NCI-H774 (cell line): Measurements from ENCODE around the gene MRFAP1.
"Not testable (repeated sequence)": the region's sequence is repeated elsewhere in the genome, so short reads cannot be mapped to it uniquely, and the experiment has no call there.

Experiments
- DNase-seq: peaks from one replicate; lab custom pipeline; 2025; lab: John Stamatoyannopoulos, UW

Gene MRFAP1

DNA sequence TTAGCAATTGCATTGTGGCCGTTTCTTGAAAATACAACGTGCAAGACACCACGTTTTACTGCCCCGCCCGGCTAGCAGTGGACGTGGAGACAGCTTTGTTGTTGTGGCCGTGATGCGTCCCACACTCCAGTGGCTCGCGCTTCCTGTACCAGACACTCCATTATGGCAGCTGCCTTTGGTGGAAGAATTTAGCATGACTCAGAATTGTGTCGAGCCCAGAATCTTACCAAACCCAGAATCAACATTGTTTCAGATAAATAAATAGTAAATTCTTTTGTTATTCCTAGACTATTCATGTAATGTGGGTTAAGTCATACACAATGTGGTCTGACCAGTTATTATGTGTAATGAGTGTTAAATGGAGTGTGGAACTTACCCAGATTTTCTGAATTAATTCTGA, 27.9 kb downstream of the MRFAP1 start:
- DNase-seq = peak; percentile 59

DNA sequence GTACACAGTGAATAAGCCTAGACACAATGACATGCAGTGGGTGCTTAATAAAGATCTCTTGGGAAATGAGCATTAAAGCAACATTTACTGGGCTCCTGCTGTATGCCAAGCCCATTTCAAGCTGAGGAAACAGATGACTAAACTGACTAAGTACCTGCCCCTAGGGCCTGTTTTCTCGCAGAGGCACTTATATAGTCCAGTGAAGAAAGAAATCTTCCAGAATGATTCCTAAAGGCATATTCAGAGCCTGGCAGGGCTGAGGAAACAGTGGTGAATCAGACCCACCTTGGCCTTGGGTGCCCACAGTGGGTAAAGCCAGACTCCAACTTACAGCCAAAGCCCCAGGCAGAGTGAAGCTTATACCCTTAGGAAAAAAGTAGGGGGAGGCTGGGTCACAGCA, 31.2 kb downstream of the MRFAP1 start:
- no peak for DNase-seq

DNA sequence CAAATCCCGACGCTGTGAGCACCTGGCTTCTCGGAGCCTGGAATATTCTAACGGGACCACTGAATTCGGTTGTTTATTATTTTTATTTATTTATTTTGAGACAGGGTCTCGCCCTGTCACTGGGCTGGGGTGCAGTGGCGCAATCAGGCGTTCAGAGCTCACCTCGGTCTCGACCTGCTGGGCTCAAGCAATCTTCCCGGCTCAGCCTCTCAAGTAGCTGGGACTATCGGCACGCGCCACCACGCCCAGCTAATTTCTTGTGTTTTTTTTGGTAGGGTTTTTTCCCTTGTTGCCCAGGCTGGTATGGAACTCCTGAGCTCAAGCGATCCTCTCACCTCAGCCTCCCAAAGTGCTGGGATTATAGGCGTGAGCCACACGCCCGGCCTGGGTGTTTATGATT, 31.6 kb downstream of the MRFAP1 start:
- DNase-seq = no peak

DNA sequence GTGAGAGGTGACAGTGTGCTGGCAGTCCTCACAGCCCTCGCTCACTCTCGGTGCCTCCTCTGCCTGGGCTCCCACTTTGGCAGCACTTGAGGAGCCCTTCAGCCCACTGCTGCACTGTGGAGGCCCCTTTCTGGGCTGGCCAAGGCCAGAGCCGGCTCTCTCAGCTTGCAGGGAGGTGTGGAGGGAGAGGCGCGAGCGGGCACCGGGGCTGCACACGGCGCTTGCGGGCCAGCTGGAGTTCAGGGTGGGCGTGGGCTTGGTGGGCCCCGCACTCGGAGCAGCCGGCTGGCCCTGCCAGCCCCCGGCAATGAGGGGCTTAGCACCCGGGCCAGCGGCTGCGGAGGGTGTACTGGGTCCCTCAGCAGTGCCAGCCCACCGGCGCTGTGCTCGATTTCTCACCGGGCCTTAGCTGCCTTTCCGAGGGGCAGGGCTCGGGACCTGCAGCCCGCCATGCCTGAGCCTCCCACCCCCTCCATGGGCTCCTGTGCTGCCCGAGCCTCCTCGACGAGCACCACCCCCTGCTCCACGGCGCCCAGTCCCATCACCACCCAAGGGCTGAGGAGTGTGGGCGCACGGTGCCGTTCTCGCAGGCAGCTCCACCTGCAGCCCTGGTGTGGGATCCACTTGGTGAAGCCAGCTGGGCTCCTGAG, 32.2 kb downstream of the MRFAP1 start:
- not testable (repeated sequence) for DNase-seq

DNA sequence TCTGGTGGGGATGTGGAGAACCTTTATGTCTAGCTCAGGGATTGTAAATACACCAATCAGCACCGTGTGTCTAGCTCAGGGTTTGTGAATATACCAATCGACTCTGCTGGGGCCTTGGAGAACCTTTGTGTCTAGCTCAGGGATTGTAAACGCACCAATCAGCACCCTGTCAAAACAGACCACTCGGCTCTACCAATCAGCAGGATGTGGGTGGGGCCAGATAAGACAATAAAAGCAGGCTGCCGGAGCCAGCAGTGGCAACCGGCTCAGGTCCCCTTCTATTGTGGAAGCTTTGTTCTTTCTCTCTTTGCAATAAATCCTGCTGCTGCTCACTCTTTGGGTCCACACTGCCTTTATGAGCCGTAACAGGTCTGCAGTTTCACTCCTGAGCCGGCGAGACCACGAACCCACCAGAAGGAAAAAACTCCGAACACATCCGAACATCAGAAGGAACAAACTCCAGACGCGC, 32.7 kb downstream of the MRFAP1 start:
- DNase-seq = not testable (repeated sequence)

DNA sequence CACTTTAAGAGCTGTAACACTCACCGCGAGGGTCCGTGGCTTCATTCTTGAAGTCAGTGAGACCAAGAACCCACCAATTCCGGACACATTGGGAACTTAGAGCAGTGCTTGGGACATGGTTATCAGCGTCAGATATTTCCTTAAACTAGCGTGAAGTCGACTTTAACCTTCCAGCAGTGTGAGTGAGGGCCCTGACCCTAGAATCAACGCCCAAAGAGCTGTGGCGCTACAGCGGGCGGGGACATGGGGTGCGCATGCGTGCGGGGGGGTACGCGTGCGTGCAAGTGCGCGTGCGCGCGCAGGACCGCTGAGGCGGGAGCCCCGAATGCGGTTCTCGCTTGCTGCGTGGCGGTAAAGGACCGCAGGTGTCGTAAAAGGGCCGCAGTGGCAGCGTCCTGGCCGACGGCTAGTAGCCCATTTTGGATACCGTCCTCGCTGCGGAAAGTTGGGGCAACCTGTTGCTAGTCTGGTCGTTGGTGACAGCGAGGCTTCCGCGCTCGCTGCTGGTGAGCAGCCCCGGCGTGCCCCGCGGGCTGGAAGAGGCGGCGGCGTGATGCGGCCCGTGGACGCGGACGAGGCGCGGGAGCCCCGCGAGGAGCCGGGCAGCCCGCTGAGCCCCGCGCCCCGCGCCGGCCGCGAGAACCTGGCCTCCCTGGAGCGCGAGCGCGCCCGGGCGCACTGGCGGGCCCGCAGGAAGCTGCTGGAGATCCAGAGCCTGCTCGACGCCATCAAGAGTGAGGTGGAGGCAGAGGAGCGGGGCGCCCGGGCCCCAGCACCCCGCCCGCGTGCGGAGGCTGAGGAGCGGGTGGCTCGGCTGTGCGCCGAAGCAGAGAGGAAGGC, 33.4 kb downstream of the MRFAP1 start:
- DNase-seq = peak; percentile 91

DNA sequence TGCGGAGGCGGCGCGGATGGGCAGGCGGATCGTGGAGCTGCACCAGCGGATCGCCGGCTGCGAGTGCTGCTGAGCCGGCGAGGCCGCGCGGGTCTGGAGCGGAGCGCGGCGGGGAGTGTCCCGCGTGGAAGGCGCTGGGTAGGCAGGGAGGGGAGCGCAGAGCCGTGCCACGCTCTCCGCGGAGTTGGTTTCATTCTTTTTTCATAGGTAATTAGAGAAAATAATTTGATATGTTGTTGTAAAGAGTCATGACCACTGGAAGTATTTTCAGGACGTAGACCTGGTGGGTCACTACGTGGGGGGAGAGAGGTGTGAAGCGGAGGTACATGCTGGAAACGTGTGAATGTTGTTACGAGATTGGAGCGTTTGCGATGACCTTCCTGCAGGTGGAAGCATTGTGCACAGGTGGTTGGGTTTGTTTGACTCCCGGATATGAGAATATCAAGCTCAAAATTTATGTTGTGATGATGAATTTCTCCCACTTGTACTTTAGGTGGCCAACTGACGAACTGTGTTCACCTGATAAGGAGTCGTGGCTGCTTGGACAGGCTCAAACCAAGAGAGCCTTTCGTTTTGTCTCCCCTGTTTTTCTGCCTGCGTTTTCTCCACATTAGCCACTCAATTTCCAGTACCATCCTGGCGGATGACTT, 34.1 kb downstream of the MRFAP1 start:
- DNase-seq = peak; percentile 11

DNA sequence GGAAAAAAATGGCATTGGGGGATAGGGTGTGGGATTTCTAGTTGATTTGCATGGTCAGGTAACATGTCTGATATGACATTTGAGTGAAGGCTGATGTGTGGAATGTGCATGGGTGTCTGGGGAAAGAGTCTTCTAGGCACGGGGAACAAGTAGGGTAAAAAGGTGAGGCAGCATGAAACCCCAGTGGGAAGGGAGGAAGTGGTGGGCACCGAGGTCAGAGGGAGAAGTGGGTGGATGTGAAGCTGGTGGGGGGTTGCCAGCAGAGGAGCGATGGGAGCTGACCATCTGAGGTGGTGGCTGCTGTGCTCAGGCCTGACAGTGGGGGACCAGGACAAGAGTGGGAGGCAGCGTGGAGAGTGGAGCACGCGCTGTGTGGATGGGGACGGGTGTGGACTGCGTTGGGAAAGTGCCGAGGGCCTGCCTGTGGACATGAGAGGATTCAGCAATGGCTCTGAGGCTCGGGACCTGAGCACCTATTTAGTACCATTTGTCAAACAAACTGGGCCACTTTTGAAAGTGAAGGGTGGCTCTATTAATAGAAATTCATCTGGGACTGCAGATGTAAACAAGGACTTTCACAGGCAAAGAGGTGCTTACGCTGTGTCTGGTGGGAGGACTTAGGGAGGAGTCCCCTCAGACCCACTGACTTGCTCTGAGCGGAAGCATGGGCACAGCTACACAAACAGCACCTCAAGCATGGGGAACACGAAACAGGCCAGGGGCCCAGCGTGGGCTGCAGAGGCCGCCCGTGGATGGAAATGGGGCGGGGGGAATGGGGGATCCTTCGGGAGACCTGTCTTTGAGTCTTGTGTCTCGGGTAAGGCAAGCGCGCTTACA, 36.5 kb downstream of the MRFAP1 start:
- DNase-seq = no peak

DNA sequence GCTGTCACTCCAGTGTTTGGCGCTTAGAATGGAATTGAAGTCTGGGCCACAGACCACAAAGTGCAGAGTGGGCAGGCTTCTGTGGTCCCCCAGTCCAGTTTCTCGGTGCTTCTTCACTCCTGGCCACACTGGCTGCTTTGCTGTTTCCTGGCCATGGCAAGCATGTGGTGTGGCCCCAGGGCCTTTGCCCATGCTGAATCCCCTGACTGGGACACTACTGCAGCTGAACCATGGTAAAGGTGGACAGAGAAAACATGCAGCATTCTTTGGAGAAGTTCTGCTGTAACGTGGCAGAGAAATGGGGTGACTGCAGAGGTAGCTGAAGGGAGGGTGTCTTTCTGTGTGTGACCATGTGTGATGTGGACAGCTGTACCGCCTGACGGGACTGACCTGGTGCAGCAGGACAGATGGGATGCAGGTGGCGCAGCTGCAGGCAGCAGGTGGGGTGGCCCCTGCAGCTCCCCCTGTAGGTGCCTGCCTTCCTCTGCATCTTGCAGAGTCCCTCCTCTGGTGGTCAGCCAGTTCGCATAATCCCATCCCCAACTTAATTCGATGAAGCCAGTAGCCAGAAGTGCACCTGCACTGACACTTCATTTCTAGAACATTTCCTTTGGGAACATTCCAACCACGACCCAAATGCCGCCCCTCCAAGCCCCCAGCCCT, 40.0 kb downstream of the MRFAP1 start:
- no peak for DNase-seq

DNA sequence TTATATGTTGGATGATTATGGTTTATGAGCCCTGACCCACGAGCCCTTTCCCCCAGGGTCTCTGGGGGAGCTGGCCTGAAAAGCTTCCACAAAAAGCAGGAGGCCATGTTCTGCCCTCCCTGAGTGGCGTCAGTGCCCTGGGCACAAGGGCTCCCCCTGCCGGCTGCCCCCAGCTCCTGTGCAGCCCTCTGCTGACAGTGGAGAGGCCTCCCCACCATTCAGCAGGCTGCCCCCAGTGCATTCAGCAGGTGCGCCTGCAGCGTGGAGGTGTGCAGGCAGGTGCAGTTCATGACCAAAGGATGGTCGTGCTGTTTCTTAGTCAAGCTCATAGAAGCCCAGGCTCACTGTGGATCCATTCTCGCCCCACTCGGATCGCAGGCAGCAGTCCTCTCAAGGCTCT, 40.7 kb downstream of the MRFAP1 start:
- no peak for DNase-seq

DNA sequence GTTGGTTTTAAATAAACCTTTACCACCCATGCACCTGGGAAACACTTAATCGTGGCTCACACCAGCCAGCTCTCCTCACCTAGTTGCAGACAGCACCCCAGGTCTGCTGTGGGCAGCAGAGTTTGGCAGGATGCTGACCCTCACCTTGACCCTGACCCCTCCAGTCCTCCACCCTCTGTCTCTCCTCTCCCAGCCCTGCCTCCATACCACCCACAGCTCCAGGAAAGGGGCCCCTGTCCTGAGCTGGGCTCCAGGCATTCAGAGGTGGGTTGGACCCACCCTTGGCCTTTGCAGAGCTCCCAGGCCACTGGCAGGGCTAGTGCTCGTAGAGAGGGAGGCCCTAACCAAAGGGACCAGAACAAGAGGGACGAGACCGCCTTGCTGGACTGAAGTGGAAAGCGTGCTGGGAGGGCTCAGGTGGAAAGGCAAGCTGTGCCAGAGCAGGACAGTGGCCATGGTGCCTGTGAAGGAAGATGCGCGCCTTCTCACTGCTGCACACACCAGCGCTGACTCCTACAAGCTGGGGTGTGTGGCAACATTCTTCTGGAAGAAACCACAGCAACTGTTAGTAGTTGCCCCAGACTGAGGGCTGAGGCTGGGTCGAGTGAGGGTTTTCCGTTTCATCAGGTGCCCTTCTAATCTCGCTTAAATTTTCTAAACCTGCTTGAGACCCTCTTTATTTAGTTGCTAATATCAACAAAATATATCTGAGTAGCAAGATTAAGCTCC, 42.5 kb downstream of the MRFAP1 start:
- DNase-seq = no peak

DNA sequence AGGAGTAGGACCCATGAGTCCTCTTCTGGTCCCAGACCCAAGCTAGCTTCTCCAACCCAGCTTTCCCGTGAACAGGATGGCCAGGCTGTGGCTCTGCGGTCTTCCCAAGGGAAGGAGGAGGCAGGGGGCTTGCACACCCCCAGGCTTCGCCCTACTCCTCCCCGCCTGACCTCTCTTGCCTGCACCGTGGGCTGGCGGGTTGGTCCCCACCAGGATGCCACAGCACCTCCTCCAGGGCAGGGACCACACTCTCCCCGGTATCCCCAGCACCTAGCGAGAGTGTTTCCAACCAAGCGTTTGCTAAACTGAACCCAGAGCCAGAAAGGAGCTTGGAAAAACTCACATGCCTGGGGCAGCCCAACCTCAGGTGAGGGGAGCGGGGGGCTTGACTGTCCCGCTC, 44.2 kb downstream of the MRFAP1 start:
- no peak for DNase-seq

DNA sequence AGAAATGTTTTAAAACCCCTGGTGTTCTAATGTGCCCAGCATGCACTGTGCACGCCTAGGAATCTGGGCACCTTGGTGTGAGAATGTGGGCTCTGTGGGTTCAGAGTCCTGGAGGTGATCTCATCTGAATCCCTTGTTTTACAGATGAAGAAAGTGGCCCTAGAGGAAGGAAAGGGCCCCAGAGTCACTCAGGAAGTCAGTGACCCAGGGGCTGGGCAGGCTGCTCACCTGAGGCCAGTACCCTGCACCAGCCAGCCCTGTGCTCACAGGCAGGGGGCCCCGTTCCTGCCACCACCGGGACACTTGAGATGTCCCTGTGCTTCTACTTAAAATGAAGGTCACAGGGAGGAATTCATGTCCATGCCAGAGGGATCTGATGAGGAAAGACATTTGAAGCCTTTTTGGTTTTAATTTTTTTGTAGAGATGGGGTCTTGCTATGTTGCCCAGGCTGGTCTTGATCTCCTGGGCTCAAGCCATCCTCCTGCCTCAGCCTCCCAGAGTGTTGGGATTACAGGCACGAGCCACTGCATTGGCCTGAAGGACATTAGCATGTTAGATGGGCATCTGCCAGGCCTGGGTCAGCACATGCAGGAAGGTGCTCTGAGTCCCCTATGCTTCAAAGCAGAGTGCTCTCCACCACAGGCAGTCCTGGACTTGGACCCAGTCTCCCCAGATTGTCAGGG, 45.8 kb downstream of the MRFAP1 start:
- DNase-seq = no peak

DNA sequence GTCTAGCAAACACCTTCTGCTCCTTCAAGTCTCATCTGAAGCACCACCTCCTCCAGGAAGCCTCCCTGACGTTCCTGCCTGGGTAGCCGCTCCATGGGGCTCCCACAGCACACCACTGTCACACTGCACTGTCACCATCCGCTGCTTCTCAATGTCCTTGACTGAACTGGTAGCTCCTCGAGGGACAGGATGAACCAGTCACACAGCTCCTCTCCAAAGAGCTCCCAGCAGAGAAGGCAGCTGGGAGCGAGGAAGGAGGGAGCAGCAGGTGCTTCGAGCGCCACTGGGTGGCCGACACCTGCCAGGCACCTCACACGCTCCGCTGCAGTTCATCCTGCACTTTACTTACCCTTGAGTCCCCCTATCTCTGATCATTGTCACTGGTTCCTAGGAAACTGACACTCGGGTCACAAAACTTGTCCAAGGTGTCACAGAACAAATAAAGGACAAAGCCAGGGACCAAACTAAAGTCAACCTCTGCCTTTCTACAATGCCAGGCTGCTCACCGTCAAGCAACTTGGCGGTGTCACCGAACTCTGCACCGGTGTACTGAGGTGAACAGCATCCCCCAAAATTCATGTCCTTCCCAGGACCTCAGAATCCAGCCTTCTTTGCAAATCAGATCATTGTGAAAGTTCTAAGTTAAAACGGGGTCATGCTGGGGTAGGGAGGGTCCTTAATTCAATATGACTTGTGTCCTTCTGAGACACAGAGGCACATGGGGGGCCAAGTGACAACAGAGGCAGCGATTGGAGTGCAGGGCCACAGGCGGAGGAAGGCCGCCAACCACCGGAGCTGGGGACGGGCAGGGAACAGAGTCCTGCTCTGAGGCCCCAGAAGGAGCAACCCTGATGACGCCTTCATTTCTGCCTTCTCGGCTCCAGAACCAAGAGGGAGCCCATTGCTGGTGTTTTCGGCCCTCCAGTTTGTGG, 47.7 kb downstream of the MRFAP1 start:
- peak; percentile 25 for DNase-seq

DNA sequence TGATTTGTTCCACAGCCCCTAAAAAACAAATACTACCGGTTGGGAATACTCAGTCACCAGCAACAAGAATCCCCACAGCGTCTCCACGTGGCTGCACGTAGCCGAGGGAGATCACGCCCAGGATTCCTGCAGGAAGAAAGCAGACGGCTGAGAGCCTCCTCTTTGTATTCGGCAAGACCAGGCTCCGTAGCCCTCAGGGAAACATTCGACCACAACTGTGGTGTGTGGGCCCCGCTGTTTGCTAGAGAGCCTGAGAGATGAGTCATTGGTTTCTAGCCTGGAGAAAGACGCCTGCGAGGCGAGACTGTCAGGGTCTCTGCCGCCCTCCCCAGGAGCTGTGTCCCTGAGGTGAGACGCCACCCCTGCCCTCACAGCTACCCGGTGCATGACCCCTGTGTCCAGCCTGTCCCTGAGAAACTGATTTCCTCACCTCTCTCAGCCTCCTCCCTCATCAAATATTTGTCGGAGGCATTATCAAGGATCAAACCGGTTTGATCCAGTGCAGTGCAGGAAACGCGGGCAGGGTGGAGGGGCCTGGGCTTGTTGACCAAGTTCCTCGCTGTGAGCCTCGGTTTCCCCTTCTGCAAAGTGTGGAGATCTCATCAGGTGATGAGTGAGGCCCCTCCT, 48.5 kb downstream of the MRFAP1 start:
- no peak for DNase-seq

DNA sequence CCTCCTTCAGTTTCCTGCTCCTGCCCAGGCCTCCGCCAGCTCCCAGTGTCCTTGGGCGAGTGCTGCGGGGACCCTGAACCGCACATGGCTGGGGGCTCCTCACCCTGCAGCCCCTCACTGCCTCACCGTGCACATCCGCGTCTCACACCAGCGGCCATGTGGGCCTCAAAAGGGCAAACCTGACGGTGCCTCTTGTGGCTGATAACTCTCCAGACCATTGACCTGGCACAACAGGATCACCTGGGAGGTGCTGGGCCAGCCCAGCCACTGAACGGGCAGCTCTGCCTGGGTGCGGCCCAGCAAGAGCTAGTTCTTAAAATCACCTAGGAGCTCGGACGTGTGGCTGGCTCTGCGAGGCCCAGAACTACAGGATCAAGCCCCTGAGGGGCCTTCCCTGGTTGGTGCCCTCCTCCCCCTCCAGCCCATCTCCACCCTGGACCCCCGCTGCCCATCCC, 49.0 kb downstream of the MRFAP1 start:
- no peak for DNase-seq
